GM03348 (cell line): ENCODE measurements around the gene COL8A1.
A peak's percentile ranks its signal among the peaks of the same experiment; 100 is the strongest.
"Not testable (repeated sequence)": the region's sequence is repeated elsewhere in the genome, so short reads cannot be mapped to it uniquely, and the experiment has no call there.

Experiments used
- DNase-seq: peaks from one replicate; pipeline ENCODE4 v3.0.0; 2012; ENCODE audit warnings: low spot score

COL8A1 gene

GRCh38 chr3:99710094-99710493 lies 71.7 kb downstream of the COL8A1 start:
- DNase-seq, result no peak

- DNase-seq, result no peak
Measured at GRCh38 chr3:99711351-99711750, 73.0 kb downstream of the COL8A1 start.

GRCh38 chr3:99712291-99712954 lies 74.0 kb downstream of the COL8A1 start:
- no peak for DNase-seq

- DNase-seq, result no peak
Measured at GRCh38 chr3:99713440-99713839, 75.0 kb downstream of the COL8A1 start.

GRCh38 chr3:99714146-99714545 lies 75.8 kb downstream of the COL8A1 start:
- DNase-seq, result no peak

GRCh38 chr3:99714575-99714974 lies 76.2 kb downstream of the COL8A1 start:
- no peak for DNase-seq

GRCh38 chr3:99716463-99716995 lies 78.1 kb downstream of the COL8A1 start:
- no peak for DNase-seq

- DNase-seq, result no peak
Measured at GRCh38 chr3:99720985-99721632, 82.7 kb downstream of the COL8A1 start.

GRCh38 chr3:99721633-99722007 lies 83.2 kb downstream of the COL8A1 start:
- no peak for DNase-seq

- no peak for DNase-seq
Measured at GRCh38 chr3:99724276-99724675, 85.9 kb downstream of the COL8A1 start.

GRCh38 chr3:99730870-99731269 lies 92.5 kb downstream of the COL8A1 start:
- DNase-seq, result peak; percentile 21

- no peak for DNase-seq
Measured at GRCh38 chr3:99731499-99731898, 93.1 kb downstream of the COL8A1 start.

- DNase-seq, result not testable (repeated sequence)
Measured at GRCh38 chr3:99740371-99740770, 102.0 kb downstream of the COL8A1 start.

GRCh38 chr3:99741588-99741987 lies 103.2 kb downstream of the COL8A1 start:
- DNase-seq, result no peak

- peak; percentile 28 for DNase-seq
Measured at GRCh38 chr3:99747915-99748314, 109.5 kb downstream of the COL8A1 start.

- peak; percentile 65 for DNase-seq
Measured at GRCh38 chr3:99751649-99752048, 113.3 kb downstream of the COL8A1 start.

GRCh38 chr3:99753268-99753975 lies 115.0 kb downstream of the COL8A1 start:
- DNase-seq, result peak; percentile 54

GRCh38 chr3:99755831-99756230 lies 117.4 kb downstream of the COL8A1 start:
- DNase-seq, result no peak

GRCh38 chr3:99757966-99758365 lies 119.6 kb downstream of the COL8A1 start:
- no peak for DNase-seq

- DNase-seq, result no peak
Measured at GRCh38 chr3:99758502-99759177, 120.2 kb downstream of the COL8A1 start.

GRCh38 chr3:99760031-99760430 lies 121.6 kb downstream of the COL8A1 start:
- no peak for DNase-seq

- DNase-seq, result peak; percentile 24
Measured at GRCh38 chr3:99760629-99761028, 122.2 kb downstream of the COL8A1 start.
